ENCODE data around the gene PDCD2. TPM values are rescaled to one million over a fixed set of nuclear protein-coding genes. Genes with fewer than 3 reads are reported as not detected.
"Not testable (repeated sequence)": the region's sequence is repeated elsewhere in the genome, so short reads cannot be mapped to it uniquely, and the experiment has no call there.

The PDCD2 gene
- polyA plus RNA-seq, 4 donors: 63.7 to 88.9 (median 79.9) TPM

DNA sequence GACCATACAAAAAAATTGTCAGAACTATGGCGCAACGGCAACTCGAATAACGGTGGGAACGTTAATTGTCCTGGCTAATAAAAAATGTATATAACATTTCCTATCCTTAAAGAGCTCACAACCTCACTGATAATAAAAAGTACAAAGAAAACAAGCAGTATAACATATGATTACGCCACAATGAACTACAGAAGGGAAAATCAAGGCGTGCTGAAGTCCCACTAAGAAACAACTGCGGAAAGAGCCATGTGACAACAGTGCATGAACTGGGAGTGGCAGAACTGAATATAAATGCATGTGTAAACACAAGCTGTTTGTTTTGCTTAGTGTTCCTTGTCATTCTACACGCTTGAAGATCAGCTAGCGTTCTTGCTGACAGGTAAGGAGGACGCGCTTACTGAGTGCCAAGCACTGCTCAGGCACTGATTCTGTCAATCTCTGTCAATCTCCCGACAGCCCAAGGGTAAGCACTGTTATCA, 30.9 kb downstream of the PDCD2 start:
- DNase-seq (ENCODE audit: low read depth in 4 of 4, low spot score in 3 of 4): peak in 2 of 4 donors; percentile 46 to 65

DNA sequence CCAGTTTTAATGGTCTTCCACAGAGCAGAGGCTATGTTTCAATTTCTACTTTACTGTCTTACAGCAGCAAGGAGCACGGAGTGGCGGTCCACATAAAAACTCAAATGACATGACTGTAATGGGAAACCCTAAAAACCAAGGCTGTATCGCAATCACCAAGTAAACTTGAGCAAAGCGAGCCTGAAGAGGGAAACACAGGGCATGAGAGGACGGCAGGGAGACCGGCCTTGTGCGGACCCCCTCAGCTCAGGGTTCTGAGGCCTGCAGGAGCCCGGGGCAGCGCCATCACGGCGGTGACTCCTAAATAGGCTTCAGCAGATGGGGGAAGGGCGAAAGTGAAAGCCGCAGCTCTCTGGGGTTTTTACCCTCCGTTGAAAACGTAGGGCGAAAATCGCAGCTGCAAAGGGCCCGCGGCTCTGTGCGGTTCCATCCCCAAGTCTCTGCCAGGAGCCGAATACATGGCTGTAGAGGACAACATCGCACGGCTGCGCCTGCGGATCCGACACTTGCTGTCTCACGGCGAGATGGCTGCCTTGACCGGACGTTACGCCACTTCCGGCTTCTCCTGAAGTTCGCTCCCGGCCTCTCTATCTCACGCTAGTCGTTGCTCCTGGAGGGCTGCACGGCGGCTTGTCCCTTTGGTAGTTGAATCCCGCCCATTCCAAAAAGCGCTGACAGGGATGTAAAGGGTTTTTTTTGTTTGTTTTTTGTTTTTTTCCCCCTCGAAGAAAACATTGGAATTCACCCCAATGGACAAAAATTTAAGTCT, 31.5 kb downstream of the PDCD2 start, which contains the start of gene PSMB1:
Gene PSMB1 (minus strand): TSS at position 543 of the 769 bp plus-strand sequence. CDS start 65 bp downstream, at position 478.
- peak; percentile 89 to 91 (median 90) for DNase-seq (ENCODE audit: low read depth in 4 of 4, low spot score in 3 of 4)

DNA sequence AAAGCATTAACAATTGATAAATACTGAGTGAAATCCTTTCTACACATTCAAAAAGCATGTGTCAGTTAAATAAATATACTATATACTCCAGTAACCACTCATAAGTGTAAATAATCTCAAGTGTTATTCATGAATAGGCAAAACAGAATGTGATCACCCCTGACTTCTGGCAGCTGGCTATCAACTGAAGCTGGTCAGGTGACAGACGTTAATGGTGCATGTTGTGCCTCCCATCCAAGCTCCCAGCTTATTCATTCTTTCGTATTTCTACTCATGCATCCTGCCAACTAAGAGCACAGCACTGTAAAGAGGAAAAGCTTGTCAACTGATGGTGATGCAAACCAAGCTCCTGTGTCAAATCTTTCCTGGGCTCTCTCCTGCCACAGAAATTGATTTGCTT, 39.0 kb downstream of the PDCD2 start:
- no peak for DNase-seq (ENCODE audit: low read depth in 4 of 4, low spot score in 3 of 4)

DNA sequence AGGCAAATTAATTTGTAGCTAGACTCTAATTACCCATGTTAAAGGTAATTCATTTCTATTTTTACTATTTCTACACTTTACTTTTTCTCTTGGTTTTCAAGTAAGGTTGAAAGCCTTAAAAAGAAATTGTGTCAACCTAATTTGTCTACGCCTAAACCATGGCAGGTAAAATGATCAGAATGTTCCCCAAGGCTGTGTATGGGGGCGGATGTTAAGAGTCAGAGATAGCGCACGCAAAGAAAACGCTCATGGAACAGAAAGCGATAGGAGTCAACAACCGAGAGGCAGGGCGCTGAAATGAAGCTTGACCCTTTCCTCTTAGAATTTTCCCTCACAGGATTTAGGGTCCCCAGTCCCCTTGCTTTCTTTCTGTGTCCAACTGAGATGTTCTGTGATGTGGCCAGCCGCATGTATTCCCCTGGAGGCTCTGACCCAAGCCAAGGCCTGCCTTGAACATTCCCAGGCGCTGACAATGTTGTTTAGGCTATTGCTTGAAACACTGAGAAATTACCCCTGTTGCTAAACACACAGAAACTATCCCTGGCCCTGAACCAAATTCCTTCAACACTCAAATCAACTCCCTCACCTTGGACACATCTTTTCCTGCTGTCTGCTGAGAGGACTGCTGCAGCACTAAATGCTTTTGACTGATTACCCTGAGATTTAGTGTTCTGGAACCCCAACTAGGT, 42.3 kb downstream of the PDCD2 start:
- DNase-seq (ENCODE audit: low read depth in 4 of 4, low spot score in 3 of 4): no peak

DNA sequence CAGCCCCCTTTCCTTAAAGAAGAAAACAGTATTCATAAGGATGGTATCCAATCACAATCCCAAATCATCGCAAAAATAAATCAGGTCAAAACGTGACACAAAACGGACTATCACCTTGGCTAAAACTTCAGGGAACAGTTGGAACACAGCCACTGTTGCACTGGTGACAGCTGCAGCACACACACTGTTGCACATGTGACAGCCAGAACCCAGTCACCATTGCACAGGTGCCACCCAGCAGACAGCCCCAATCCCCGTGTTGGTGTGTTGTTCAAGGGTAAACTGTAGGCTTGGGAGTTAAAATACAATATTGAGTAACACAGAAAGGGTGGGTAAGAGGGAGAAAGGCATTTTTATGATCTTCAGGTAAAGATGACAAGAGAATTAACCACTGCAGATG, 47.1 kb downstream of the PDCD2 start:
- no peak for DNase-seq (ENCODE audit: low read depth in 4 of 4, low spot score in 3 of 4)

DNA sequence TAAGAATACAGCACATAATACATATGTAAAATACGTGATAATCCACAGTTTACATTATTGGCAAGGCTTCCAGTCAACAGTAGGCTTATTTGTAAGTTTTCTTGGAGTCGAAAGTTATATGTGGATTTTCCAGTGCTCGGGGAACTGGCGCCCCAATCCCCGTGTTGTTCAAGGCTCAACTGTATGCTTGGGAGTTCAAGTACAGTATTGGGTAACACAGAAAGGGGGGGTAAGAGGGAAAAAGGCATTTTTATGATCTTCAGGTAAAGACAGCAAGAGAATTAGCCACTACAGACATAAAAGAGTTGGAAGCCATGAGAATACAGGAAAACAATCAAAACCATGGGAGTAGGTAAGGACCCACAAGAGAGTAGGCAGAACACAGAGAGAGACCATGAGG, 47.8 kb downstream of the PDCD2 start:
- no peak for DNase-seq (ENCODE audit: low read depth in 4 of 4, low spot score in 3 of 4)

DNA sequence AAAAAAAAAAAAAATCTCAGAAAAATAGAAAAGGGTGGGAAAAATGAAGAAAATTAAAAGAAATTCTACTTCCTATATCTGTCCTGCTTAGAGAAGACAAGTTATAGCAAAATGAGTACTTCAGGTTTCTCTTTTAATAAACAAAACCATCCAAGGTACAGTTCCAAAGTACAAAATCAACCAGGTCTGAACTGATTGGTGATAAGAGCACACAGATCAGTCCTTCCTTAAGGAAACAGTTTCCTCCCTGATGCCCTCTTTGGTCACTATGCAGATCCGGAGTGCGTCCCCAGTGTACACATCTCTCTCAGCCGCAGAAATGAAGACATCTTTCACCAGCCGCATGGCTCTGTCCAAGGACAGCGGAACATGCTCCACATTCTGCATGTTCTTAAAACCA, 49.4 kb downstream of the PDCD2 start:
- no peak for DNase-seq (ENCODE audit: low read depth in 4 of 4, low spot score in 3 of 4)

DNA sequence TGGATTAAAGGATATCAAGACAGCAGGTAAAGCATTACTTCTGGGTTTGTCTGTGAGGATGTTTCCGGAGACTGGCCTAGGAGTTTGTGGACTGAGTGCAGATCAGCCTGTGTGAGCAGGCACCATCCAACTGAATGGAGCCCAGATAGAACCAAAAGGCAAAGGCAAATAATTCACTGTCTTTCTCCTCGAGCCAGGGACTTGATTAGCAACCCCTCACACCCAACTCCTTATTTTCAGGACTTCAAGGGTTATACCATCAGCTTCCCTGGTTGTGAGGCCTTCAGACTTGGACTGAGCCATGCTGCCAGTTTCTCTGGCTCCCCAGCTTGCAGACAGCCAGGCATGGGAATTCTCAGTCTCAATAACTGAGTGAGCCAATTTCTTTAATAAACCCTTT, 50.6 kb downstream of the PDCD2 start:
- no peak for DNase-seq (ENCODE audit: low read depth in 4 of 4, low spot score in 3 of 4)

DNA sequence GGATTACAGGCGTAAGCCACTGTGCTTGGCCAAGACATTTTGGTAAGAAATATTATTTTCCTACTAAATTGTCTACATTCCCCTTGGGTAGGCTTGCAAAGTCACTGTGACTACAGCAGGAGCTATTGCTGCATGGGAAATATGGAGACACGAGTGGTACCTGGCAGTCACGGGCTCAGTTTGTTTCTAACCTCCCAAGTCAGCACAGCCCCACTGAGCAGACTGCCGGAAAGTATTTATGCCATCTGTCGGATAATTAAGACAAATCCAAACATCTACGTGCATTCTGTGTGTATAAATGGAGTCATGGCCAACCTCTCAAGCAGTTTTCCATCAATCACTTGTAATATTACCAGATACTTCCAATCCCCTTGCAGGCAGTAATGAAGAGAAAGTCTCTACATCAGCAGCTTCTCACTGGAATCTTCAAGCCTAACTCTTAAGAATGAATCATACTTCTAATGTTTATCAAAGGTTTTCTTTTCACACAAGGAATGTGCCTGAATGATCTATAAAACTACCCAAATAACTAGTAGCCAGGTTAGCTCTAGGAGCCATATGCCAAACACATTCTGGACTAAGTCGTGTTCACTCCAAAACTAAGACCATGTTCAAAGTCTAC, 51.5 kb downstream of the PDCD2 start:
- DNase-seq (ENCODE audit: low read depth in 4 of 4, low spot score in 3 of 4): no peak

DNA sequence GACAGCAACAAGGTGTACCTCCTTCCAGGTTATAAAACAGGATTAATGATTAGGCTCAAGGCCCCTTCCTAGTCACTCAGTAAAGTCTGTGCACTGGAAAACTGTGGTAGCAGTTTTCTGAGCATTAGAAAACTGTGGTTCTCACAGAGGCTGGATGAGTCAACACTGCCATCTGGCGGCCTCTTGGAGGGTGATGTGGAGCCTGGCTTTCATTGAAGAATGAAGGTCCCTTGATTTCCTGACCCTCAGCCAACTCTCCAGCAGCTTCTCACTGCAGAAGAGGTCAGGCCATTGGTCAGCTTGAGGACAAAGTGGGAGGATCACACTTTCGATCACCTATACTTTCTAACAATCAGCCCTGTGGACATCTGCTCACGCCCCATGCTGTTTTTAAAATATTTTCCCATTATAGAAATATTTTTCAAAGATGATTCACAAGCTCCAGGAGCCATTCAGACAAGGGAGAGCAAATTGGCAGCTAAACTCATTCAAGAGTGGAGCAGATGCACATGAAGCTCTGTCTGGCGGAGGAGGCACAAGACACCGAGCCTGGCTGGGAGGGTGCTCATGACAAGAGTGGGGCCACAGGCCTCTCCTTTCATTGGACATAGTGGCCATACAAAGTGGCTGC, 54.5 kb downstream of the PDCD2 start:
- peak; percentile 46 to 68 (median 62) for DNase-seq (ENCODE audit: low read depth in 4 of 4, low spot score in 3 of 4)

DNA sequence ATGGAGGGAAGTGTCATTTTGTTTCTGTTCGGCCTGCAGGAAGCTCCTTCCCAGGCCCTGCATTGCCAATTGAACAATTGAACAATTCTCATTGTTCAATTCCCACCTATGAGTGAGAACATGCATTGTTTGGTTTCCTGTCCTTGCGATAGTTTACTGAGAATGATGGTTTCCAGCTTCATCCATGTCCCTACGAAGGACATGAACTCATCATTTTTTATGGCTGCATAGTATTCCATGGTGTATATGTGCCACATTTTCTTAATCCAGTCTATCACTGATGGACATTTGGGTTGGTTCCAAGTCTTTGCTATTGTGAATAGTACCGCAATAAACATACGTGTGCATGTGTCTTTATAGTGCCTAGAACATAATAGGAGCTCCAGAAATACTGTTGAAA, 56.4 kb downstream of the PDCD2 start:
- DNase-seq (ENCODE audit: low read depth in 4 of 4, low spot score in 3 of 4): not testable (repeated sequence)

DNA sequence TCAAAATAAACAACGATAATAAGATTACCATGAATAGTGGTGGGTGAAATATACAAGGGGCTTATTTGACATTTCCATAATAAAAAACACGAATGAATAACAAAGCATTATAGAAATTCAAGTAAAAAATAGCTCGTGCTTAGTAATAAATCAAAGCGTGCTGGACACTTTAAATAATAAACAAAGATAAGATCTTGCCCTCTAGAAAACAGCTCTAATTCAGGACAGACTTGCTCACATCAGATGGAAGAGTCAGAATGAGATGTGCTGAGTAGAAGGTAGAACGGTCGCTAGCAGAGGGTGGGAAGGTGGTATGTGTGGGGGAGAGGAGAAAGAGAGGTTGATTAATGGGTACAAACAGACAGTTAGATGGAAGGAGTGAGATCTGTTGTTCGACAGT, 58.6 kb downstream of the PDCD2 start:
- no peak for DNase-seq (ENCODE audit: low read depth in 4 of 4, low spot score in 3 of 4)

Other genes with a start within 250 kb of the PDCD2 start
- 100 to 1,000 TPM; 157 to 225 (median 202) TPM for gene PSMB1, start 31.3 kb downstream of the PDCD2 start, polyA plus RNA-seq (ENCODE audit: insufficient read length in 4 of 4)
- 10 to 100 TPM; 20.8 to 27.4 (median 22.1) TPM for gene TBP, start 30.3 kb downstream of the PDCD2 start, polyA plus RNA-seq (ENCODE audit: insufficient read length in 4 of 4)

Measured in left renal pelvis (tissue), 4 donors.